NT2/D1 (cell line): ENCODE results near the gene FGF18.

Source experiments
- DNase-seq: peaks from one replicate; pipeline ENCODE4 v3.0.0-alpha.2; 2011; ENCODE audit warnings: low read depth, low spot score
- H3K27me3 ChIP-seq: 2 replicates; pipeline ENCODE4 v1.6.0; 2011; ENCODE audit warnings: mild to moderate bottlenecking; ENCODE audit not compliant: insufficient read length, insufficient read depth
- H3K36me3 ChIP-seq: 2 replicates; pipeline ENCODE4 v1.6.1; 2011; ENCODE audit warnings: mild to moderate bottlenecking, low read length, mixed read lengths; ENCODE audit not compliant: insufficient read depth, insufficient read length
- H3K4me1 ChIP-seq: 2 replicates; pipeline ENCODE4 v1.5.1; 2011; ENCODE audit not compliant: insufficient read depth, insufficient read length
- H3K4me3 ChIP-seq: 2 replicates; pipeline ENCODE4 v1.5.1; 2011; ENCODE audit warnings: low read depth; ENCODE audit not compliant: insufficient read length
- H3K9ac ChIP-seq: 2 replicates; pipeline ENCODE4 v1.6.0; 2011; ENCODE audit warnings: low read depth; ENCODE audit not compliant: insufficient read length
- H3K9me3 ChIP-seq: 2 replicates; pipeline ENCODE4 v1.5.1; 2011; ENCODE audit warnings: mild to moderate bottlenecking, low read length; ENCODE audit not compliant: insufficient read depth
- SUZ12 ChIP-seq: IDR thresholded peaks from 2 replicates; pipeline ENCODE4 v1.6.1; 2011; ENCODE audit not compliant: insufficient read length, insufficient read depth; ENCODE audit errors: extremely low read depth
- YY1 ChIP-seq: IDR thresholded peaks from 2 replicates; pipeline ENCODE4 v1.6.1; 2011; ENCODE audit not compliant: insufficient read length, insufficient read depth
- ZNF274 ChIP-seq: IDR thresholded peaks from 2 replicates; pipeline ENCODE4 v1.6.1; 2011; ENCODE audit warnings: mild to moderate bottlenecking, low read depth, low read length

Gene FGF18

GRCh38 chr5:171481571-171482433 is 62.4 kb downstream of the FGF18 start:
- Histone ChIP-seq H3K9ac (no peak overlapping the region), H3K4me1 (peaks cover 11% of the 10 kb centered on the region), H3K9me3 (no peaks in the 10 kb centered on the region), H3K27me3 (no peaks in the 10 kb centered on the region), H3K36me3 (no peaks in the 10 kb centered on the region), H3K4me3 (no peak overlapping the region)
- DNase-seq: no peak
- TF ChIP-seq YY1: no peak

DNA sequence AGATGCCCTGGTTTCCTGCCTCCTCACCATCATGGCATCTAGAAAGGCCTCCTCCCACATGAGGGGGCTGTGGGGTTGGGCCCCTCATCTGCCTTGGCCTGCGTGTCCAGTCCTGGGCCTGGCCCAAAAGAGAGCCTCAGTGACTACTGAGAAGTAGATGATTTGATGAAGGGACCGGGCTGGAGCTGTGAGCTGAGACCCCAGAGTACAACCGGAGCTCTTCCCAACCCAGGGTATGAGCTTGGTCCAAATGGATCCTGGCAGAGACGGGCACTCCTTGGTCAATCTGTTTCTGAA is 62.9 kb downstream of the FGF18 start:
- no peak for DNase-seq
- Histone ChIP-seq H3K27me3 (no peaks in the 10 kb centered on the region), H3K9me3 (no peaks in the 10 kb centered on the region), H3K36me3 (no peaks in the 10 kb centered on the region), H3K4me3 (no peak overlapping the region), H3K4me1 (peaks cover 11% of the 10 kb centered on the region), H3K9ac (no peak overlapping the region)
- TF ChIP-seq ZNF274 (no peak), YY1 (no peak), SUZ12 (no peak)

- peak overlapping the region; percentile 21 for H3K9ac ChIP-seq
- no peak overlapping the region for H3K4me3 ChIP-seq
- H3K4me1 ChIP-seq: peaks cover 11% of the 10 kb centered on the region
- H3K9me3 ChIP-seq: no peaks in the 10 kb centered on the region
- no peaks in the 10 kb centered on the region for H3K36me3 ChIP-seq
- DNase-seq: no peak
- no peak for TF ChIP-seq ZNF274
- TF ChIP-seq SUZ12: no peak
- no peak for TF ChIP-seq YY1
- H3K27me3 ChIP-seq: no peaks in the 10 kb centered on the region
Measured at GRCh38 chr5:171483551-171484135, 64.2 kb downstream of the FGF18 start.

GRCh38 chr5:171484460-171484899 is 65.0 kb downstream of the FGF18 start:
- no peak for DNase-seq
- H3K4me1 ChIP-seq: peaks cover 9% of the 10 kb centered on the region
- TF ChIP-seq YY1: no peak
- no peak for TF ChIP-seq ZNF274
- TF ChIP-seq SUZ12: no peak
- no peaks in the 10 kb centered on the region for H3K27me3 ChIP-seq
- H3K9me3 ChIP-seq: no peaks in the 10 kb centered on the region
- H3K4me3 ChIP-seq: no peak overlapping the region
- H3K9ac ChIP-seq: no peak overlapping the region
- no peaks in the 10 kb centered on the region for H3K36me3 ChIP-seq

DNA sequence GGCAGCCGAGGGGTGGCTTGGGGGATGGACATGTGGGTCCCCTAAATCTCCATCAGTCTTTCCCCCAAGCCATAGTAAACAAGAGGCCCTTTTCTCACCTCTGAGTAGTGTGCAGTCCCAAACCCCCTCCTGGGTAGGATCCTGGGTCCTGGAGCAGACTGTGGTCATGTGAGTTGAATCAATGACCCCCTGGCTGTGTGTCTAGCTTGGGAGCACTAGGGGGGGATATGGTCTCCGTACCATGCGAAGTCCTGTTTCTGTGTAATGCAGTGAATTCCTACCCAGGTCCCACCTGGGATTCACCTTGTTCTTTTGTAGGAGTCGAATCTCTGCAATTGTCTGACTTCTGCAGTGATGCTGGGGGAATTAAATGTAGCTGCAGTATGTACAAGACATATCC is 66.2 kb downstream of the FGF18 start:
- Histone ChIP-seq H3K36me3 (no peaks in the 10 kb centered on the region), H3K9ac (no peak overlapping the region), H3K4me1 (peaks cover 4% of the 10 kb centered on the region), H3K9me3 (no peaks in the 10 kb centered on the region), H3K4me3 (no peak overlapping the region), H3K27me3 (no peaks in the 10 kb centered on the region)
- no peak for TF ChIP-seq YY1
- TF ChIP-seq ZNF274: no peak
- TF ChIP-seq SUZ12: no peak
- no peak for DNase-seq

- Histone ChIP-seq H3K4me1 (peaks cover 4% of the 10 kb centered on the region), H3K9ac (no peak overlapping the region), H3K9me3 (no peaks in the 10 kb centered on the region), H3K27me3 (no peaks in the 10 kb centered on the region), H3K4me3 (no peak overlapping the region), H3K36me3 (no peaks in the 10 kb centered on the region)
- TF ChIP-seq YY1: no peak
- no peak for TF ChIP-seq ZNF274
- no peak for TF ChIP-seq SUZ12
- DNase-seq: no peak
Measured at GRCh38 chr5:171486613-171487012, 67.2 kb downstream of the FGF18 start.

DNA sequence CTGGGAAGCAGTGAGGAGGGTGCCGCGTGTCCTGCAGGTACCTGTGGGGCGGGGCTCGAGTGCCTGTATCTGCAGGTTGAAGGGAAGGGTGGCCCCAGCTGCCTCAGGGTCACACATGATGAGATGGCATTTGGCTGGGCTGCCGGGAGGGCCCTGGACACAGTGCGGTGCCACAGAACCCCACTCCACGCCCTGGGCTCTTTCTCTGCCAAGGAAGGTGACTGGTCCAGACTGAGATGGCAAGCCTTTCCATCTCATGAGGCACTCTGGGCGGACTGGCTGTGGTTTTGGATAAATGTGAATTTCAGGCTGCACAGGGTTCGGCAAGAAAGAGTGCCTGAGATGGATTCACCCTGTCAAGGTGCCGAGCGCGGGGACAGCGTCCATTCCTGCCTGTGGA is 69.4 kb downstream of the FGF18 start:
- TF ChIP-seq YY1: no peak
- no peak for TF ChIP-seq SUZ12
- no peak for TF ChIP-seq ZNF274

DNA sequence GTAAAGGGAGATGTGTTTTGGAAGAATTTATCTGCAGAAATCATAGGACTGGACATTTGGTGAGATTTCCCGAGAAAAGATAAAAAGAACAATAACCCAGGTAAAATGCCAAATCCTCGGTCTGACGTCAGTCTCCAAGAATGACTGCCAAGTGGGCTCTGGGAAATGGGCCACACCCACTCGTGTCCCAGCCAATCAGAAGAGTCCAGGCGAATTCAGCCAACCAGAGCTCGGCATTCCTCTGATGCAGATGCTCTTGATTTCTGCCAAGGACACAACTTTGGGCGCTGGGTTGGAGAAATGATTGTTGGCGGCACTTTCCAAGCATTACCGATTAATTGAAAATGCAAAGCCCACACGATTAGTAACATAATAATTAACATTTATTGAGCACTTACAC is 73.3 kb downstream of the FGF18 start:
- peaks cover 15% of the 10 kb centered on the region for H3K4me1 ChIP-seq
- TF ChIP-seq SUZ12: no peak

More for the DNA sequence above, 69.4 kb downstream of the FGF18 start:
- H3K9me3 ChIP-seq: no peaks in the 10 kb centered on the region
- H3K4me1 ChIP-seq: peaks cover 4% of the 10 kb centered on the region
- DNase-seq: no peak
- H3K9ac ChIP-seq: no peak overlapping the region
- H3K36me3 ChIP-seq: no peaks in the 10 kb centered on the region
- no peaks in the 10 kb centered on the region for H3K27me3 ChIP-seq
- H3K4me3 ChIP-seq: no peak overlapping the region

More for the DNA sequence above, 73.3 kb downstream of the FGF18 start:
- Histone ChIP-seq H3K27me3 (no peaks in the 10 kb centered on the region), H3K36me3 (no peaks in the 10 kb centered on the region), H3K9me3 (no peaks in the 10 kb centered on the region), H3K9ac (no peak overlapping the region), H3K4me3 (no peak overlapping the region)
- no peak for DNase-seq
